Fibroblast of skin of abdomen (primary cell): Measurements from ENCODE around the gene METRN.

Experiments used
- DNase-seq: peaks from one replicate; pipeline ENCODE4 v3.0.0-alpha.2; 2013

METRN gene

GRCh38 chr16:761625-762513, 47.0 kb downstream of the METRN start:
- DNase-seq = no peak

GRCh38 chr16:762595-763268, 47.8 kb downstream of the METRN start:
- DNase-seq = no peak

GRCh38 chr16:763369-764183, 48.7 kb downstream of the METRN start:
- no peak for DNase-seq

GRCh38 chr16:764184-764750, 49.3 kb downstream of the METRN start:
- no peak for DNase-seq

GRCh38 chr16:764848-765487, 50.0 kb downstream of the METRN start:
- DNase-seq = no peak

GRCh38 chr16:765488-765865, 50.6 kb downstream of the METRN start:
- no peak for DNase-seq

- no peak for DNase-seq
These were observed 51.3 kb downstream of the METRN start for GRCh38 chr16:766008-766819.

- no peak for DNase-seq
These were observed 52.1 kb downstream of the METRN start for GRCh38 chr16:766820-767640.

- DNase-seq = no peak
These were observed 52.9 kb downstream of the METRN start for GRCh38 chr16:767743-768235.

GRCh38 chr16:768428-768827, 53.5 kb downstream of the METRN start:
- DNase-seq = no peak
